ENCODE results near the gene CHMP2B. TPM values are rescaled to one million over a fixed set of nuclear protein-coding genes. Genes with fewer than 3 reads are reported as not detected.

CHMP2B gene
- total RNA-seq, 1 donor from 2014 or later = 27.7 TPM

GRCh38 chr3:87200060-87200647 lies 27.0 kb upstream of the CHMP2B start:
- no peaks in the 10 kb centered on the region for H3K4me1 ChIP-seq
- intact Hi-C loops (cut with DNase I) = no loop called here
- TF ChIP-seq CTCF (IDR thresholded peaks at IDR 0.05) = no peak
- no peaks in the 10 kb centered on the region for H3K36me3 ChIP-seq
- no peak for DNase-seq (ENCODE audit: low spot score in 2 of 2)
- no peak overlapping the region for H3K4me3 ChIP-seq
- H3K27ac ChIP-seq = no peak overlapping the region
- H3K27me3 ChIP-seq = no peaks in the 10 kb centered on the region
- no peaks in the 10 kb centered on the region for H3K9me3 ChIP-seq

- intact Hi-C loops (cut with DNase I) = no loop called here
- no peaks in the 10 kb centered on the region for H3K27me3 ChIP-seq
Observed at GRCh38 chr3:87201727-87202126, 25.4 kb upstream of the CHMP2B start.

GRCh38 chr3:87203809-87204208 lies 23.3 kb upstream of the CHMP2B start:
- no peak overlapping the region for H3K27ac ChIP-seq
- no peaks in the 10 kb centered on the region for H3K4me1 ChIP-seq
- no peaks in the 10 kb centered on the region for H3K27me3 ChIP-seq
- H3K36me3 ChIP-seq = no peaks in the 10 kb centered on the region
- no peaks in the 10 kb centered on the region for H3K9me3 ChIP-seq
- intact Hi-C loops (cut with DNase I) = no loop called here
- H3K4me3 ChIP-seq = no peak overlapping the region
- no peak for TF ChIP-seq CTCF (IDR thresholded peaks at IDR 0.05)
- no peak for DNase-seq (ENCODE audit: low spot score in 2 of 2)

More at GRCh38 chr3:87201727-87202126, 25.4 kb upstream of the CHMP2B start:
- H3K9me3 ChIP-seq = no peaks in the 10 kb centered on the region
- no peaks in the 10 kb centered on the region for H3K4me1 ChIP-seq
- no peaks in the 10 kb centered on the region for H3K36me3 ChIP-seq
- TF ChIP-seq CTCF (IDR thresholded peaks at IDR 0.05) = no peak
- H3K4me3 ChIP-seq = no peak overlapping the region
- no peak for DNase-seq (ENCODE audit: low spot score in 2 of 2)
- no peak overlapping the region for H3K27ac ChIP-seq

- H3K36me3 ChIP-seq = no peaks in the 10 kb centered on the region
- TF ChIP-seq CTCF (IDR thresholded peaks at IDR 0.05) = no peak
- H3K4me1 ChIP-seq = no peaks in the 10 kb centered on the region
- no peak for DNase-seq (ENCODE audit: low spot score in 2 of 2)
- no peak overlapping the region for H3K4me3 ChIP-seq
- no peaks in the 10 kb centered on the region for H3K9me3 ChIP-seq
- H3K27me3 ChIP-seq = no peaks in the 10 kb centered on the region
- H3K27ac ChIP-seq = no peak overlapping the region
- intact Hi-C loops (cut with DNase I) = no loop called here
Observed at GRCh38 chr3:87206070-87206469, 21.0 kb upstream of the CHMP2B start.

GRCh38 chr3:87206635-87207034 lies 20.5 kb upstream of the CHMP2B start:
- intact Hi-C loops (cut with DNase I) = no loop called here
- Histone ChIP-seq H3K4me3 (no peak overlapping the region), H3K4me1 (no peaks in the 10 kb centered on the region), H3K27me3 (no peaks in the 10 kb centered on the region), H3K27ac (no peak overlapping the region), H3K9me3 (no peaks in the 10 kb centered on the region), H3K36me3 (no peaks in the 10 kb centered on the region)
- no peak for DNase-seq (ENCODE audit: low spot score in 2 of 2)
- TF ChIP-seq CTCF (IDR thresholded peaks at IDR 0.05) = no peak

- H3K9me3 ChIP-seq = no peaks in the 10 kb centered on the region
- H3K27ac ChIP-seq = no peak overlapping the region
- no peak overlapping the region for H3K4me3 ChIP-seq
- H3K4me1 ChIP-seq = no peaks in the 10 kb centered on the region
- no peak for DNase-seq (ENCODE audit: low spot score in 2 of 2)
- intact Hi-C loops (cut with DNase I) = no loop called here
- no peak for TF ChIP-seq CTCF (IDR thresholded peaks at IDR 0.05)
- H3K36me3 ChIP-seq = no peaks in the 10 kb centered on the region
- H3K27me3 ChIP-seq = no peaks in the 10 kb centered on the region
Observed at GRCh38 chr3:87207460-87207859, 19.6 kb upstream of the CHMP2B start.

Measured in ascending aorta (tissue), 2 donors.